Esophagus mucosa (tissue), 1 donor: Measurements from ENCODE around the gene TRIM27. TPM values are rescaled to one million over a fixed set of nuclear protein-coding genes. Genes with fewer than 3 reads are reported as not detected.
"Not testable (repeated sequence)": the region's sequence is repeated elsewhere in the genome, so short reads cannot be mapped to it uniquely, and the experiment has no call there.

Experiments used
- ATAC-seq: fragments of 200-7000 bp; cut with Tn5 transposase; one replicate; pipeline ENCODE4 v1.9.1; 2020
- total RNA-seq: library from RNA; stranded (reverse); gene quantifications from one replicate; pipeline ENCODE4 v1.2.4, GENCODE V29; 2023
- donor health status: DM: yes; HTN: yes; CAD: no.

TRIM27 gene
- total RNA-seq, 1 donor from 2014 or later, result 22.0 TPM

- no peak for ATAC-seq
Measured at GRCh38 chr6:28941684-28942448, 18.1 kb upstream of the TRIM27 start.

DNA sequence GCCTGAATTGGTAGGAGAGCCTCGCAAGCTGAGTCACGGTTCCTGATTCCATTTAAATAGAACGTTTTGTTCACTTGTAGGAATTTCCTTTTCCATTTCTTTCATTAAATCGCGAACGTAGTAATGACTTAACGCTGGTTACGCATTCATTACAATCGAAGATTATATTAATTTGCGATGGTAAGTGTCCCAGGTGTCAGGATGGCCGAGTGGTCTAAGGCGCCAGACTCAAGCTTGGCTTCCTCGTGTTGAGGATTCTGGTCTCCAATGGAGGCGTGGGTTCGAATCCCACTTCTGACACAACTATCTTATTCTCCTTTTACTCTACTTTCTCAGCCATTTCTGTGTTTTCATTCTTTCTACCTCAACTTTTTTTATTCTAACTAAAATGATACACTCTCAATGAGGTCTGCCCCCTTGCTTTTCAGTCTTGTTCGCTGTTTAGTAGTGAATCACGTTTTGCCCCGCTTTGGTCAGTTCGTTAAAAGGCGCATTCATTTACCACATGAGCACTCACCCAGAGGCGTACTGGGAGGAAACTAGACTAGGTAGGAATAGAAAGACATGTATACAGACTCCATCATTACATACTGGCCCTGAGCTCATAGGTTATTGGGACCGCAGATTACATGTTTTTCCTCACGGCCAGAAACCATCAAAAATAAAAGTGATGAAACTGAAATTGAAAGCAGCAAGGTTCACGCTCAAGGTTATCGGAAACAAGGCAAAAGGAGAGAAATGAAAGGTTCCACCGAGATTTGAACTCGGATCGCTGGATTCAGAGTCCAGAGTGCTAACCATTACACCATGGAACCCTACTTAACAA, 17.3 kb upstream of the TRIM27 start:
- ATAC-seq, result peak; percentile 92

- peak; percentile 58 for ATAC-seq
Measured at GRCh38 chr6:28940294-28940857, 16.6 kb upstream of the TRIM27 start.

GRCh38 chr6:28933069-28933468, 9.3 kb upstream of the TRIM27 start:
- no peak for ATAC-seq

GRCh38 chr6:28929887-28930620, 6.3 kb upstream of the TRIM27 start:
- ATAC-seq, result no peak

DNA sequence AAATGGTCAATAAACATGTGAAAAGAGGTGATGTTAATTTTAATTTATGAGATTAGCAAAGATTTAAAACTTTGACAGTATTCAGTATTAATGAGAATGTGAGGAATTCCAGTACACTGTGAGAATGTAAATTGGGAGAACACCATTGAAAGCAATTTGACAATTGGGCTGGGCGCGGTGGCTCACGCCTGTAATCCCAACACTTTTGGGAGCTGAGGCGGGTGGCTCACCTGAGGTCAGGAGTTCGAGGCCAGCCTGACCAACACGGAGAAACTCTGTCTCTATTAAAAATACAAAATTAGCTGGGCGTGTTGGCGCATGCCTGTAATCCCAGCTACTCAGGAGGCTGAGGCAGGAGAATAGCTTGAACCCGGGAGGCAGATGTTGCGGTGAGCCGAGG, 5.6 kb upstream of the TRIM27 start:
- not testable (repeated sequence) for ATAC-seq

DNA sequence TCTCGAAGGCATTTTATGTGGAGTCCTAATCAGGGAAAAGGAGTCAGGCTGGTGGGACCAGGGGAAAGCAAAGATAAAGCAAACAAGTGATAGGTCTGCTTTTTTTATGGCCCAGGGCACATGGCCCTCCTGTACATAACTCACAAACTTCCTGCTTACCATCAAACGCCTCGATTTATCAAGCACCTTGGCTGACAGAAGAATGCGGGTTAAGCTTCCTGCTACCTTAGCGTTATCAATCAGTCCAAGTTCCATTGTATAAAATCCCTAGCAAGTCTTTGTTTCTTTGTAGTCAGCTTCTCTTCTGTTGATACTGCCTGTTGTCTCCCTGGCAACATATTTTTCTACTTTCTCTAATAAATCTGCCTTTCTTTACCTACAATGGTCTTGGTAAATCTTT, 4.1 kb upstream of the TRIM27 start:
- no peak for ATAC-seq

GRCh38 chr6:28922821-28923317, 916 bp downstream of the TRIM27 start:
- ATAC-seq, result no peak

DNA sequence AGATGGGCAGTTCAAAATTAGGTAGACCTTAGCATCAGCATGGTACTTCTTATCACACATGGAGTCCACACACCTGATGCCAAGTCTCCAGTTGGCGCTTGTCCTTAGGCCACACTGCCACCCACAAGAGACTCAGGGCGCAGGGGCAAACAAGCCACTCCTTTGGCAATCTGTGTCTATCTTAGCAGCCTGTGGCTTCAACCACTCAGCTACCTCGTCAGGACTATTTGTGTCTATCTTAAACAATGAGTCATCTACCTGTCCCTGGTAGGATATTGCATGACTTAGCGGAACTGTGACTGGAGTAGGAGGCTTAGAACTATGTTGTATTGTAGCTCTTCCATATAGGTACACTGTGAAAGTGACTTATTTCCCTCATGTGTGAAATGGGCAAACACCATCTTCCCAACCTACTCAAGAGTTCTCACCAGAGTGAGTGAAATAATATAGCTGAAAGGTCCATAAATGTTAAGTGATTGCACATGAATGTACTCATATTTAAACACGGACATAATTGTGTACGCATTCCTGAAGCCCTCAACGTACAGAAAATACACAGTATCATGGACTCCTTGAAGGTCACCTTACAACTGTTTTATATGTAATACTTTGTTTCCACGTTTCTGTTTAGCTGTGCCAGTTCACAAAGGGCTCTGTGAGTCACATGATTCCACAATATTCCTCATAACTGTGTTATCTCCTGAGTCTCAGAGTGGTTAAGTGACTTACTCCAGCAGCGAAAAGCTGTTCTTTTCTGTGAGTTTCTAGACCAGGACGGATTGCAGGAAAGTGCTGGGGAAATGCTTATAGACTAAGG, 1.6 kb downstream of the TRIM27 start:
- ATAC-seq, result peak; percentile 87

DNA sequence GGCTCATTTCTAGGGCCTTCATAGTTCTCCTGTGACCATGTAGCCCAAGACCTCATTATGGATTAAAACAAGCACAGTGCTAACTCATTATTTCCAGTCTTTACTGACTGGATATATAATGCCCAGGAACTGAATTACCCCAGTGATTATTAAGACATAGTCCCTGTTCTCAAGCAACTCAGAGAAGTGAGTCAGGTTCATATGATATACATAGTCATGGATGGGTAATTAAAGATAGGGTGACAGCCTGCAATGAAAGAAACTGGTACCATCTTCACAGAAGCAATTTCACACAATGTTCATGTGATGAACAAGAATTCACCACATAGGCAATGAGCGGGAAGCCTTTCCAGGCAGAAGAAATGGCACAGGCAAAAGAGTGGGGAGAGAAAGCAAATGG, 3.5 kb downstream of the TRIM27 start:
- no peak for ATAC-seq

- ATAC-seq, result no peak
Measured at GRCh38 chr6:28914941-28915340, 8.8 kb downstream of the TRIM27 start.

DNA sequence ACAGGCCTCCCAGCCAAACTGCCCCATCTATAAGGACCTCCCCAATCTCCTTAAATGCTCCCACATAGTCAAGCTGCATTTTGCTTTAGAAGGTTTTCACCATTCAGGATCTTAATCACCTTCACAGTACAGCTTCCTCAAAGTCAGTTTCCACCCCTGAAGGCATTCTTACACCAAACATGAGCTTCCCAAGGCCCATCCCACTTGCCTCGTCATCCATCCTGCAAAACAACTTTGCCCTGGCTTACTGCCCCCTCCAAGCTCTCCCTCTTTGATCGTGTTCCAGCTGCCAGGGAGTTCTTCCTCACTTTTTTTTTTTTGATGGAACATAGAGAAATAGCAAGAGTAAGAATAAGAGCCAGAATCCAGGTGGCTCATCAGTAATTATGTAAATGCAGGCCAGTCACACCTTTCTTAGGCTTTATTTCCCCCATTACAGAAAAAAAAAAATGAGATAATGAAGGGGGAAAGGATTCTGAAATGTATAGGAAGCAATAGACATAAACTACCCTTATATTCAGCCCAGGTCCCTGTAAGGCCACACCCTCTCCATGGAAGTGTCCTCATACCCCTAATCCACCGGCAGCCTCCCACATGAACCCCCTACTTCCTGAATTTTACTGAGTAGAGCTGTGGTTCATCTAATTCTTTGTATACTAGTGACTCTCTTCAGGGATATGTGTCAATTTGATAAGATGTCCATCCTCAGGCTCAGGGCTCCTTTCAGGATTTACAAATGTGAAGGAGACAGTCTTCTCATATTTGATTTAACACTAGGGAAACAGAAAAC, 12.7 kb downstream of the TRIM27 start:
- peak; percentile 96 for ATAC-seq

DNA sequence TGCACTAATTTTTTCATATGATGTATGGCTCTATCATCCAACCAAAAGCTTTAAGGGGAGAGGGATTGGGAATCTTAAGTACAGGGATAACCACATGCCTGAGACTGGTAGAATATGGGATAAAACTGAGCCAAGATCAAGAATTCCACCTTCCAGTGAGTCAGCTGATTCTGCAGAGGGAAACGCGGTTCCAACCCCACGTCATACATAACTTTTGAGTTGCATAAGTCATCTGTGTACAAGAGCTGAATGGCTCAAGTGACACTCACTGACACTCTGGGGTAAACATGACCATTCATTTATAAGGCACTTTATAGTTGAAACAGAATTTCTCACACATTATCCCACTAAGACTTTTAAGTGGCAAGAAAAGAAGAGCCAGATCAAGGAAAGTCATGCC, 16.4 kb downstream of the TRIM27 start:
- ATAC-seq, result no peak

GRCh38 chr6:28906669-28907068, 17.1 kb downstream of the TRIM27 start:
- ATAC-seq, result no peak

DNA sequence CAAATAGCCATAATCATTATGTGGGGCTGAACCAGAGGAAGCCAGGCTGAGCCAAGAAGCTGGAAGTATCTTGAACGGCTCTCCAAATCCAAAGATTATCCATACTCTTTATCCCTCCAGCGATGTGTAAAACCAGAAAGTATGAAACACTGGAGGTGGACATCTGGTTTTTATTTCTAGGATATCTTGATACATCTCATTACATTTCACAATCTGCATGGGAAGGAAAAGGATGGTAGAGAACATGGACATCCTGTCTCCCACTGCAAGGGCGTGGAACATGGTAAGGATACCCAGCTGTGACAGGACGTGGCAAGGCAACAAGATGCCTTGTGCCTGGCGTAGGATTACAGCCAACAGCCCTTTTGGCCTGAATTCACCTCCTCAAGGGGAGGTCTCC, 20.1 kb downstream of the TRIM27 start:
- ATAC-seq, result no peak

DNA sequence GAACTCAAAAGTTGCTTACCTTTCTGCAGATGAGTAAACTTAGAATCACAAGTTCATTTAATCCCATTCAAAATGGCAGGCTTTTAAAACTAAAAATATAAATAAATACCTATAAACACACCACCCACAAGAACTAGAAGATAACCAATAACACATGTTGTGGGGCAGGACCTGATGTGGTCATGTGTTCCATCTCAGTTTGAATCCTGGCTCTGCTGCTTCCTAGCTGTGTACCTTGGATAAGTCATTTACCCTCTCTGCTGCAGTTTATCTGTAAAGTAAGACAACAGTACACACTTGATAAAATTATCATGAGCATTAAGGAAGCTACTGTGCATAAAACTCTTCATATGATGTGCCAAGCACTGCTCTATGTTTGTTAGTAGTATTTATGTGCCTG, 22.0 kb downstream of the TRIM27 start:
- no peak for ATAC-seq

- no peak for ATAC-seq
Measured at GRCh38 chr6:28900577-28901256, 23.1 kb downstream of the TRIM27 start.

GRCh38 chr6:28898710-28898965, 25.1 kb downstream of the TRIM27 start:
- ATAC-seq, result no peak

GRCh38 chr6:28897369-28897745, 26.4 kb downstream of the TRIM27 start:
- no peak for ATAC-seq

- peak; percentile 41 for ATAC-seq
Measured at GRCh38 chr6:28896505-28897368, 27.0 kb downstream of the TRIM27 start.
